ENCODE results near the gene GLIPR2.

- TF ChIP-seq CTCF (conservative IDR thresholded peaks at IDR 0.05) (no peak), ZFX (IDR thresholded peaks at IDR 0.05) (no peak)
Measured at GRCh38 chr9:36147441-36148175, 11.1 kb downstream of the GLIPR2 start.
